ENCODE results near the gene ADARB2.

ADARB2 gene

DNA sequence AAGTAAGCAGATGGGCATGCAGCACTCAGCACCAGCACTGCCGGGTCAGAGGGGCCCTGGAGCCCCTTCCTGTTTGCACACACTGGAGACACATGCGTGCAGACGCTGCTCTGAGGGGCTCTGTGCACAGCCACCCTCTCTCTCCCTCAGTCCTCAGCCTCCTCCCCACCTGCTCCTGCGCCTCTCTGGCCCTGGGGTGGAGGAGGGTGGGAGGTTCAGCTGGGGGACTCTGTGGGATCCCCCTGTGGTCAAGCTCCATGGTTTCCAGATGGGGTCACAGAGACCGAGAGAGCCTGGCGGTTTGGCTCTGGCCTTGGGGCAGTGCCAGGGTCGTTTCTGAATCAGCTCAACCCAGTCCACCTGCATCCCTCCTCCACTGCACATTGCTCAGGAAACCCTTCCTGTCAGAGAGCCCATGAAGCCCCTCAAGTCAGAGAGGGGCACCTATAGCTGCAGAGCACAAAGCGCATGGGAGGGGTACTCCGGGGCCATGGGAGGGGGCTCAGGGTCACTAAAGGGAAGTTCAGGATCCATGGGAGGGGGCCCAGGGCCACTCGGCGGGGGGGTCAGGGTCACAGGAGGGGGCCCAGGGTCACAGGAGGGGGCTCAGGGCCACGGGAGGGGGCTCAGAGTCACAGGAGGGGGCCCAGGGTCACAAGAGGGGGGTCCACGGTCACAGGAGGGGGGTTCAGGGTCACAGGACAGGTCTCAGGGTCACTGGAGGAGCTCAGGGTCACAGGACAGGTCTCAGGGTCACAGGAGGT is 161.7 kb downstream of the ADARB2 start:
- no peak overlapping the region for H3K27ac ChIP-seq (replicated peaks)
- H3K4me3 ChIP-seq (replicated peaks; ENCODE audit: insufficient read depth, low read length) = no peak overlapping the region
- TF ChIP-seq, protein P1, sequence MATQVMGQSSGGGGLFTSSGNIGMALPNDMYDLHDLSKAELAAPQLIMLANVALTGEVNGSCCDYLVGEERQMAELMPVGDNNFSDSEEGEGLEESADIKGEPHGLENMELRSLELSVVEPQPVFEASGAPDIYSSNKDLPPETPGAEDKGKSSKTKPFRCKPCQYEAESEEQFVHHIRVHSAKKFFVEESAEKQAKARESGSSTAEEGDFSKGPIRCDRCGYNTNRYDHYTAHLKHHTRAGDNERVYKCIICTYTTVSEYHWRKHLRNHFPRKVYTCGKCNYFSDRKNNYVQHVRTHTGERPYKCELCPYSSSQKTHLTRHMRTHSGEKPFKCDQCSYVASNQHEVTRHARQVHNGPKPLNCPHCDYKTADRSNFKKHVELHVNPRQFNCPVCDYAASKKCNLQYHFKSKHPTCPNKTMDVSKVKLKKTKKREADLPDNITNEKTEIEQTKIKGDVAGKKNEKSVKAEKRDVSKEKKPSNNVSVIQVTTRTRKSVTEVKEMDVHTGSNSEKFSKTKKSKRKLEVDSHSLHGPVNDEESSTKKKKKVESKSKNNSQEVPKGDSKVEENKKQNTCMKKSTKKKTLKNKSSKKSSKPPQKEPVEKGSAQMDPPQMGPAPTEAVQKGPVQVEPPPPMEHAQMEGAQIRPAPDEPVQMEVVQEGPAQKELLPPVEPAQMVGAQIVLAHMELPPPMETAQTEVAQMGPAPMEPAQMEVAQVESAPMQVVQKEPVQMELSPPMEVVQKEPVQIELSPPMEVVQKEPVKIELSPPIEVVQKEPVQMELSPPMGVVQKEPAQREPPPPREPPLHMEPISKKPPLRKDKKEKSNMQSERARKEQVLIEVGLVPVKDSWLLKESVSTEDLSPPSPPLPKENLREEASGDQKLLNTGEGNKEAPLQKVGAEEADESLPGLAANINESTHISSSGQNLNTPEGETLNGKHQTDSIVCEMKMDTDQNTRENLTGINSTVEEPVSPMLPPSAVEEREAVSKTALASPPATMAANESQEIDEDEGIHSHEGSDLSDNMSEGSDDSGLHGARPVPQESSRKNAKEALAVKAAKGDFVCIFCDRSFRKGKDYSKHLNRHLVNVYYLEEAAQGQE (IDR thresholded peaks at IDR 0.05; ENCODE audit: insufficient replicate concordance, low read depth) = no peak
- no peak for TF ChIP-seq POLR2AphosphoS5 (IDR thresholded peaks at IDR 0.05; ENCODE audit: low read depth)
- no peak for TF ChIP-seq GABPA (IDR thresholded peaks at IDR 0.05; ENCODE audit: low read depth)
- no peak for TF ChIP-seq SPI1 (IDR thresholded peaks at IDR 0.05; ENCODE audit: borderline replicate concordance, low read depth)
- TF ChIP-seq, protein P2, sequence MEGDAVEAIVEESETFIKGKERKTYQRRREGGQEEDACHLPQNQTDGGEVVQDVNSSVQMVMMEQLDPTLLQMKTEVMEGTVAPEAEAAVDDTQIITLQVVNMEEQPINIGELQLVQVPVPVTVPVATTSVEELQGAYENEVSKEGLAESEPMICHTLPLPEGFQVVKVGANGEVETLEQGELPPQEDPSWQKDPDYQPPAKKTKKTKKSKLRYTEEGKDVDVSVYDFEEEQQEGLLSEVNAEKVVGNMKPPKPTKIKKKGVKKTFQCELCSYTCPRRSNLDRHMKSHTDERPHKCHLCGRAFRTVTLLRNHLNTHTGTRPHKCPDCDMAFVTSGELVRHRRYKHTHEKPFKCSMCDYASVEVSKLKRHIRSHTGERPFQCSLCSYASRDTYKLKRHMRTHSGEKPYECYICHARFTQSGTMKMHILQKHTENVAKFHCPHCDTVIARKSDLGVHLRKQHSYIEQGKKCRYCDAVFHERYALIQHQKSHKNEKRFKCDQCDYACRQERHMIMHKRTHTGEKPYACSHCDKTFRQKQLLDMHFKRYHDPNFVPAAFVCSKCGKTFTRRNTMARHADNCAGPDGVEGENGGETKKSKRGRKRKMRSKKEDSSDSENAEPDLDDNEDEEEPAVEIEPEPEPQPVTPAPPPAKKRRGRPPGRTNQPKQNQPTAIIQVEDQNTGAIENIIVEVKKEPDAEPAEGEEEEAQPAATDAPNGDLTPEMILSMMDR (IDR thresholded peaks at IDR 0.05; ENCODE audit: insufficient read depth, low read length) = no peak
- H3K27me3 ChIP-seq (ENCODE audit: insufficient read depth, poor library complexity, severe bottlenecking) = no peaks in the 10 kb centered on the region
- no peak for DNase-seq (ENCODE audit: low read depth in 1 of 2, low spot score in 1 of 2)

DNA sequence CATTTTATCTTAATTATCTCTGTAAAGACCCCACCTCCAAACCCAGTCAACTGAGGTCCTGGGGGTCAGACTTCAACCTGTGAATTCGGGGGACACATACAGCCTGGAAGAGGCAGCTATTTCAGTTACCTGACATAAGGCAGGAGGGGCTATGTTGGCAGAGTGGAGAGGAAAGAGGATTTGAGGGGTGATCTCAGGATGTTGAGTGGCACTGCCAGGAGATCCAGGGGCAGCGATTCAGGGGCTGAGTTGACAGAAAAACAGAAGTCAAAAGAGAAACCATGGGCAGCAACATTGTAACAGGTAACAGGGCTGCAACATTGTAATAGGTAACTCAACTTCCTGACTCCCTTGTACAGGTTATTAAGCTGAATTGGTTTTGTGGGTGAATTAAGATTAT is 162.6 kb downstream of the ADARB2 start:
- DNase-seq (ENCODE audit: low read depth in 1 of 2, low spot score in 1 of 2) = no peak
- H3K4me3 ChIP-seq (replicated peaks; ENCODE audit: insufficient read depth, low read length) = no peak overlapping the region
- TF ChIP-seq SPI1 (IDR thresholded peaks at IDR 0.05; ENCODE audit: borderline replicate concordance, low read depth) = no peak
- H3K27ac ChIP-seq (replicated peaks) = no peak overlapping the region
- no peaks in the 10 kb centered on the region for H3K27me3 ChIP-seq (ENCODE audit: insufficient read depth, poor library complexity, severe bottlenecking)

DNA sequence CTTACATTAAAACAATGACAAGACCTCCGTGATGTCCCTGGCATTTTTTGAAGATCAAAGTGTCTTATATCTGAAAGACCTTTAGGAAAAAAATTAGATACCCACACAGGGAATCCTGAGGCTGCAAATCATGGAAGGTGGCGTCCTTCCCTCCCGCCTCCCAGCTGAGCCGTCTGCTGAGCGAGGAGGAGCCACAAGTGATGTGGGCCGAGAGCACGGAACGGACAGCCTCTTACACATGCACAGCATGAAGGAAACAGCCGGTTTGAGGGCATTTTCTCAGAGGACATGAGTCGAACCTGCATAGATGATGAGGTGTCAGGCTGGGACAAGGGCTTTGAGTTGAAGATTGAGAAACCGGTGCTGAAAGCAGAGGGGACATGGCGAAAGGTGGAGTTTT is 163.3 kb downstream of the ADARB2 start:
- no peaks in the 10 kb centered on the region for H3K27me3 ChIP-seq (ENCODE audit: insufficient read depth, poor library complexity, severe bottlenecking)
- H3K27ac ChIP-seq (replicated peaks) = no peak overlapping the region
- no peak for DNase-seq (ENCODE audit: low read depth in 1 of 2, low spot score in 1 of 2)
- TF ChIP-seq, protein P2 (IDR thresholded peaks at IDR 0.05; ENCODE audit: insufficient read depth, low read length) = no peak
- TF ChIP-seq, protein P1 (IDR thresholded peaks at IDR 0.05; ENCODE audit: insufficient replicate concordance, low read depth) = no peak
- no peak for TF ChIP-seq SPI1 (IDR thresholded peaks at IDR 0.05; ENCODE audit: borderline replicate concordance, low read depth)
- no peak for TF ChIP-seq POLR2AphosphoS5 (IDR thresholded peaks at IDR 0.05; ENCODE audit: low read depth)
- TF ChIP-seq GABPA (IDR thresholded peaks at IDR 0.05; ENCODE audit: low read depth) = no peak
- H3K4me3 ChIP-seq (replicated peaks; ENCODE audit: insufficient read depth, low read length) = no peak overlapping the region

DNA sequence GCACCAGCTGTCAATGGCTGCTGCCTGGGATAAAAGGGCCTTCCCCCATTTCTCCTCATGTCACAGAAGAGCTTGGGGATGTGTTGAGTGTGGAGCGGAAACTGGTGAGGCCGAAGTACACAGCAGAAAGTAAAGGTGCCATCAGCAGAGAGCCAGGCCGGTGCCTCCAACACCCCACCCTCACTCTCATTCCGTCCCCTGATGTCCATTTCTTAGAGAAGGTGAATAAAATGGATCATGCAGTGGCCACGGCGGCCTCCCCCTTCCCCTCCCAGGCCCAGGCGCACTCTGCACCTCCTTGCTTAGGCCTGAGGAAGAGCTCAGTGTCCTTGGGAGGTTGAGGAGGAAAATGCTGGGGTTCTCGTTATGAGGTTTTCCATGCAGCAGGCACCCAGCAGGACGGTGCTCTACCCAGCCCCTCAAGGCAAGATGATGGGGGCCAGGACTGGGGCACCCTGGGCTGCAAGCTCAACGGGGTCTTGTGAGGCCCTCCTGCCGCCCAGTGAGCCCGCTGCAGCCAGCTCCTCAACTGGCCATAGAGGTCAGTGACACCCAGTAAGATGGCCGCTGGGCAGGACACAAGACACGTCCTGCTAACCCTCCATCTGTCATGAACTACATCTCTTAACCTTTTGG is 163.9 kb downstream of the ADARB2 start:
- H3K27me3 ChIP-seq (ENCODE audit: insufficient read depth, poor library complexity, severe bottlenecking) = no peaks in the 10 kb centered on the region
- no peak overlapping the region for H3K4me3 ChIP-seq (replicated peaks; ENCODE audit: insufficient read depth, low read length)
- H3K27ac ChIP-seq (replicated peaks) = no peak overlapping the region
- no peak for DNase-seq (ENCODE audit: low read depth in 1 of 2, low spot score in 1 of 2)
- TF ChIP-seq, protein P2 (IDR thresholded peaks at IDR 0.05; ENCODE audit: insufficient read depth, low read length) = no peak
- TF ChIP-seq POLR2AphosphoS5 (IDR thresholded peaks at IDR 0.05; ENCODE audit: low read depth) (no peak), GABPA (IDR thresholded peaks at IDR 0.05; ENCODE audit: low read depth) (no peak), SPI1 (IDR thresholded peaks at IDR 0.05; ENCODE audit: borderline replicate concordance, low read depth) (no peak)
- TF ChIP-seq, protein P1 (IDR thresholded peaks at IDR 0.05; ENCODE audit: insufficient replicate concordance, low read depth) = no peak

Data from HL-60 (cell line).